HG03342 (cell line): ENCODE results near the gene TBX5.

Experiments
- ATAC-seq: cut with Tn5 transposase; IDR thresholded peaks from one replicate; pipeline ENCODE4 v1.9.1; 2021; ENCODE audit warnings: mild to moderate bottlenecking, moderate library complexity; ENCODE audit not compliant: unreplicated experiment

The TBX5 gene

DNA sequence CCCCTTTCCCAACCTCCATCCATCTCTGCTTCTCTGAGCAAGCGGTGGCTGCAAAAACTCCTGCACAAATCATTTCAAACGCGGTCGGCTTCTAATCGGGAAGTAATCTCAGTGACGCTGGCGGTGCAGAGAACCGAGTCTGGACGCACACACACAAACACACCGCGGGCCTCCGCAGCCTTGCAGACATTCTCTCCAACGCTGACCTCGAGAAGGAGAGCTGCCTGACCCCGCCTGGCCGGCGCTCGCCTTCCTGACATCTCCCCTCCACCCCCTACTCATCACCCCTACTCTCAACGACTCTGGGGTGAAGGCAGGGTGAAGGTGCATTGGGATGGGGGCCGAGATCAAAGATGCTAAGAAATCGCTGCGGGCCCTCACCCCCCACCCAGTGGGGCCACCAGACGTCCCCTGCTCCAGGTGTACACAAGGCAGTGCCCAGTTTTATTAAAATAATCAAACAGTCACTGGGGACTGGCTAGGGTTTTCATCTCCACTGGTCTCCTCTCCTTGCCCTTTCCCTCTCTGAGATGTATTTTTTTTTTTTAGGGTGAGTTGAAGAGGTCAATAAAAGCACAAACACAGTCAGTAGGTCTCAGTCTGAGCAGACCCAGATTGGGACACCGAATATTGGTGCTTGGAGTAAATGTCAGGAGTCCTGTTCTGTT lies 506 bp upstream of the TBX5 start:
- no peak for ATAC-seq

DNA sequence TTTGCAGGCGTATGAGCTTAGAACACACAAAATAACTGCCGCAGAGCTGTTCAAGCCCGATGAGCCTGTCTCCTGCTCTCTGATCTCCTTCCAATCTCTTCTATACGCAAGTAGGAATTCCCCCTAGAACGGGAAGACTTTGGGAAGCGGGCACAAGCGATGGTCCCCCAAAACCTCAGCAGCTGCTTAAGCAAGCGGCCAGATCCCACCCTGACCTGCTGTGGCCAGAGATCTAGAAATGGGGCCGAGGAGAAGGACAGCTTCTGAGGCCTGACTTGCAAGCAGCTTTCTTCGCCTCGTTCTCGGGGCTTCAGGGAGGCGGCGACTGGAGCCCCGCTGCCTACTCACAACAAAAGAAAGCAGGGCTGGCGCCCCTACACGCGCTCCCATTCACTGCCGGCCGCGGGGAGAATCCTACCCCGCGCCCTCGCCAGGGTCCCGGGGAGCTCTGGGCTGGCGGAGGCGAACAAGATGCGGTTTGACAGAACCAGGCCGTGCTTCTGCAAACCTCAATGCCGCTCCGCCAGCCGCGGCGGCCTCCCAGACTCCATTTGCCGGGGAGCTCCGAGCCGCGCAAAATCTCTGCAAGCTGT lies 922 bp downstream of the TBX5 start:
- no peak for ATAC-seq

DNA sequence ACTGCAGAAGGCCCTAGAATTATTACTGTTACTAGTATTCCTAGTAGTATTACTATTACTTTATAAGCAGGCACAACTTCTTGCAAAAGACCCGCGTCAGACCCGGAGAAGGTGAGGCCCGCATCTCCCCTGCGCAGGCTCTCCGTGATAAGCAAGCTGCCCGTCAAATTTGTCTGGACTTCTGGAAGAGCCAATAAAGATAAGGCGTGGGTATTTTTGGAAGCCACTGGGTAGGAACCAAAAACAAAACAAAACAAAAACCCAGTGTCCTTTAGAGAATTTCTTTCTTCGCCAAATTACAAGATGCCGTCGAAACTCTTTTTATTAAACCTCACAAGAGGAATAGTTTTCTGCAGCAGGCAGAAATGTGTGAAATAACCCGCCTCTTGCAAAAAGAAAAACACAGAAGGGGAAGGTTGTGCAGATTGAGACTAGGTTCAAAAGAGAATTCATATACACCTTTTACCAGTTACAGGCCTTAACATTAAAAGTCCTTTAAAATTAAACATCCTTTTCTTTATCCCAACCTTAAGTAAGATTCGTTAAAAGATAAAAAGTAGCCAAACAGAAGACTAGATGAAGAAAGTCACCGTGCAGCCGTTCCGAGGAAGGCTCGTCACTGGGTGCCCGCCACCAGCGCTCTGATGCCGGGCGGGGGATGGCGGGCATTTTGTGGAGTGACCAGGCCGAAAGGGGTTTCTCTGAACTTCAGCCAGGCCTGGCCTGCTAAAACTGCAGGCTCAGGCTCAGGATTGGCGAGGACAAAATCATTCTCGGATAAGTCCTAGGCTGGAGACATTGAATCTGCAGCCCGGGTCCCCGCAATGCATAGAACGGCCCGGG lies 1.6 kb downstream of the TBX5 start:
- ATAC-seq = no peak

DNA sequence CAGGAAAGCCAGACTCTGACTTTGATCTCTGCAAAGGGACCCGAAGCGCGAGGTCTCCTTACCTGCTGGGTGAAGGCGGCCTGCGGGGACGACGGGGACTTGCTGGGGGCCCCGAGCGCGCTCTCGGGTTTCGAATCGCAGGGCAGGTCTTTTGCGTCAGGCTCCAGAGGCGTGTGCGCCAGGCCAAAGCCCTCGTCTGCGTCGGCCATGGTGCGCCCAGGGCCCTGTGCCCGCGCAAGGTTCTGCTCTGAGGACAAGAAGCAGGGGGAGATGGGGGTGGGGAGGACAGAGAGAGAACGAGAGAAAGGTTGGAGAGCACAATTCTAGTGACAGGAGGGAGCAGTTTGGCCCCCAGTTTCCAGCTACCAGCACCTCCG lies 2.3 kb downstream of the TBX5 start:
- ATAC-seq = no peak

DNA sequence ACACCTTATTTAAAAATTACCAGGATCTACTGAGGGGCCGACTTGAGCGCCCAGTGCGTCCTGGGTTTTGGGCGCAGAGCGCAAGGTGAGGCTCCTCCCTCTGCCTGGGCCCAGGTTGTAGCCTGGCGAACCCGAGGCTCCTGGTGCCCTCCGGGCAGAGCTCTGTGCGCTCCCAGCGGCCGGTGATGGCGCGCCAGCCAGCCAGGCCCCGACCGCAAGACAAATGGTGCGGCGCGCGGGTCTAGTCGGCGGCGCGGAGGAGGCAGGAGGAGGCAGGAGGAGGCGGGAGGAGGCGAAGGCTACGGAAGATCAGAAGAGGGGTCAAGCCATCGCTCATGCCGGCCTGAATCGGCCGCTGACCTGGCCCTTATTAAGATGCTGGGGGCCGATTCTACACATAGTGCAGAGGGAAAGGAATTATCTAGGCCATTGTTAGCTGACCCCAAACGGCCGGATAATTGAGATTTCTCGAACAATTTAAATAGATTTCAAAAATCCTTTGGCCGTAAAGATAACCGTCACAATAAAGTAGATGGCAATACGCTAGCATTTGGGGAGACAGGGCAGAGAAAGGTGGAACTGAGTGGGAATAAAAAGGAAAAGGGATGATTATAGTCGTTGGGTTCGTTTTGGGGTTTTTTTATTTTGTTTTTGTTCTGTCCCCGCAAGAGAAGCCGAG lies 2.8 kb downstream of the TBX5 start:
- ATAC-seq = no peak

DNA sequence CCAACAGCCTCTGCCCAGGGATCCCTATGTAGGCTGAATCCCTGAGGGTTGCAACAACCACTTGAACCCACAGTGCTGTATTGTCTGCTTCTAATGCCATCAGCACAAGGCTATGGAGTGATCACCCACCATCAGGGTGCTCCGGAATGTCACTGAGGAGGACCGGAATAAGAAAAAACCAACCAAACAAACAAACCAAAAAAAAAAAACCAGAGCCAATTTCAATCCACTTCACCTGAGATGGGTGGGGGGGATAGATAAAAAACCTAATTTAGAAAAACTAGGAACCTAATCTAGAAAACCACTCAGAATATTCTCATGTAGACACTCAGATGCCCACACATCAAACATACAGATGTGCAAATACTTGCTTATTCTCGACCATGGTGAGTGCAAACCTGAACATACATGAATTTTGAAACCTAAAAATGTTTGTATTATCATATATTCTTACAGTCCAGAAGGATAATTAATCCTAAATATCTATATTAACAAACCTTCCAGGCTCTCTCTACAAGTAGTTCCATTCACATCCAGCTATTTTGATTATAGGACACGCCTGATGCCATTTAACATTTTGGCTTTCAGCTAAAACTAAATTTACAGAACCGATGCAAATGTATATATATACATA lies 3.7 kb downstream of the TBX5 start:
- ATAC-seq = no peak

DNA sequence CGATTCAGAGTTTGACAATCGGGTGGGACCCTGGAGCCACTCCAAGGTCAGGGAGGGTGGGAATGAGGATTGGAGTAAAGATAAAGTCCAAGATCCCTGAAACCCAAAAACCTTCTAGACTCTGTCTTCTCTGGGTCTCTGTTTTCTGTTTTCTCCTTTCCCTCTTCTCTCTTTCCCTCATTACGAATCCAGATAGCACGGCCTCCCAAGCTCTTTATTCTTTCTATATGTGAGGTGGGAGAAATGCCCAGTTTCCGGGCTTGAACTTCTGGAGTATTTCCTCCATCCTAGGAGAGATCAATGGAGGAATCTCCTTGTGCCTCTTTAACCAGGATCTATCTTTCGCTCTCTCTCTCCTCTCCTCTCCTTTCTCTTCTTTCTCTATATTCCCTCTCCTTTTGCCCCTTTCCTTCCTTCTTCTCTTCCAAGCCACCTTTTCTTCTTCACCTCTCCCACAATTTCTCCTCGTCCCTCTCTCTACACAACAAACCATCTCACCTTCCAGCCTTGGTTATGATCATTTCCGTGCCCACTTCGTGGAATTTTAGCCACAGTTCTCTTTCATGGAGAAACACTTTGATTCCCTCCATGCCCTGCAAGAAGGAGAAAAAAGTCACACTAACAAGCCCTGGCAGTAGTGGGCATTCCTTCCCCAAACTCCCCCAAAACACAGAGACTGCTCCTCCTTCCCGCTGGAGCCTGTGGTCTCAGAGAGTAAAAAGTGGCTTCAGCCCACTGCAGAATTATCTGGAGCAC lies 4.4 kb downstream of the TBX5 start:
- no peak for ATAC-seq

DNA sequence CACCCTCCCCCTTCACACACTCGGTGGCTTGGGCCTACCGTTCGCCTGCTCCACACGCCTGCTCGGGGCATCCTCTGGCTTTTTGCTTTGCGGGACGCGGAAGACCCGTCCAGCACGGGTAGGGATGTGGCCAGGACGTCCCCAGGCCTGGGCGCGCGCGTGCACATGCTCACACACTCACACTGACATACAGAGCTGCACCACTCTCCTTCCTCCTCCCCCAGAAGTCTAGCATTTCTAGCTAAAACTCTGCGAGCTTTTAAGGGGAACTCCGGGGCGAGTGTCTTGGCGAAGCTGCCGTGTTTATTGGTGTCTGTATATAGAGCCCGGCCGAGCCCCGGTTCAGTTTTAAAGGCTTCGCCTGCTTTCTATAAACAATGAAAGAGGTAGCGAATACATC lies 5.0 kb downstream of the TBX5 start:
- ATAC-seq = no peak

DNA sequence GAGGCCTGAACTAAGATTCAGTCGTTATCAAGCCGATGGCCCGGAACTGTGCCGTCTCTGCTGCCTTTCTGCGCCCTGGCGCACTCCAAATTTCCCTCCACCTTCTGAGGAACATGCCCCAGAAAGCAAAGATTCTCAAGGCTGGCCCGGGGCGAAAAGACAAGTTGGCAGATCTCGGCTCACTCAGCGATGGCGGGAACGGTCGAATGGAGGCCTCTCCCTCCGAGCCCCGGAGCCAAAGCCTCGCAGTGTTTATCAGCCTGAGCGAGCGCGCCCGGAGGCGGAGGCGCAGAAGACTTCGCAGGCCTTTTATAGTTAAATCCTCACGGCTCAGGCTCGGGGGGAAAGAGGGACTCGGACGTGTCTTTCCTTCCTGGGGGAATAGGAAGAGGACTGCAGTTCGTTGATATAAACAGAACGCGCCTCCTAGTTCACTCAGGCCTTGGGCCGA lies 5.6 kb downstream of the TBX5 start:
- ATAC-seq = no peak

DNA sequence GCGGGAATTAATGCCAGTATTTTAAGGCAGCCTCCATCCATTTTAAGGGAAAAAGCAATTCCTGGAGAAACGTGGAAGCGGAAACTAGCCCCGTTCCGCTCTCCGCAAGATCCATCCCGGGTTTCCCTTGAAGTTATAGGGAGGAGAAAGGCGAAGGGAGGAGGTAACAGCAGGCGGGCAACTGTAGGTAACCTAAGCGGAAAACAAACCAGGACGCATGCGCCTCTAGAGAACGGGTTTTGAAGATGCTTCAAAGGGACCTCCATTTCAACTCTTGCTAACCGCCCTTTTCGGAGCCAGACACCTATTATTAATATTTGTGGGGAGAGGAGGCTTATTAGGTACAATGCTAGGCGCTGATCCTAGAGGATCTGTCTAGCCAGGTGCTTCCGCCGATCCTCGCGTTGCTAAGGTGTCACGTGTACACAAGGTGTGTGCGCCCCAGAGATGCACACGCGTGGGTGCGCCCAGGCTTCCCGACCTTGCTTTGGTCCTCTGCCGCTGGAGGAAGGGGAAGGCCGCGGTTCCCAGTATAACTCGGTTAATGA lies 6.2 kb downstream of the TBX5 start:
- ATAC-seq = no peak

DNA sequence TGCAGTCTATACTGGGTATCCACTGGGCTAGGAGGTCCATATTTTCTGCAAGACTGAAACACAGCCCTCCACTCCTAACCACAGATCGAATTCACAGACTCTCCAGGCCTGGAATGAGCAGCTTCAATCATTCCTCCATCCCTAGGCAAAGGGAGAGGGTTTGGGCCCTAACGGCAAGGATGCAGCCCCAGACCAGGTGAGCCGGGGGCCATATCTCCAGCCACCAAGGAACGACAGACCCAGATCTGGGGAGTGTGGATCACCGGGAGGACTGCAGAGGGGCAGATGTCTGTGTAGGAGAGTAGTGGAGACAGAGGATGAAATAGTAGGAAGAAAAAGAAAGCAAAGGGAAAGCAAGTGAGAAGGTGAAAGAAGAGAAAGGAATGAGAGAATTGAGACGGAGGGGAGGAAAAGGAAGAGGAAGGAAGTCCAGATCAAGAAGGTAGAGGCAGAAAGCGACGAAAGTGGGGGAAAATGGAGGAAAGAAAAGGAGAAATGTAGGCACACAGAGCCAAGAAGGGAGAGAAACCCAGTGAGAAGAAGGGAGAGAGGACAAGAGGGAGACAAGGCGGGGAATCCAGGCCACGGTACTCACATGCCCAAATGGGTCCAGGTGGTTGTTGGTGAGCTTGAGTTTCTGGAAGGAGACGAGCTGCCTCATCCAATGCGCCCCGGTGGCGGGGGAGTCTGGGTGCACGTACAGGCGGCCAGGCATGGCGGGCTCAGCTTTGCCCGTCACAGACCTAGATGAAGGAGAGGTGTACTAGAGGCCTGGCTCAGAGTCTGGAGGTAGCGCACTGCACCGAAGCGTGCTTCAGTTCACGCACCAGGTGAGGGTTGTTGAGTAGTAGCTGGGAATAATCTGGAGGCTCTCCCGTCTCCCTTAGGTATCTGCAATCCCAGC lies 7.7 kb downstream of the TBX5 start:
- ATAC-seq = no peak

DNA sequence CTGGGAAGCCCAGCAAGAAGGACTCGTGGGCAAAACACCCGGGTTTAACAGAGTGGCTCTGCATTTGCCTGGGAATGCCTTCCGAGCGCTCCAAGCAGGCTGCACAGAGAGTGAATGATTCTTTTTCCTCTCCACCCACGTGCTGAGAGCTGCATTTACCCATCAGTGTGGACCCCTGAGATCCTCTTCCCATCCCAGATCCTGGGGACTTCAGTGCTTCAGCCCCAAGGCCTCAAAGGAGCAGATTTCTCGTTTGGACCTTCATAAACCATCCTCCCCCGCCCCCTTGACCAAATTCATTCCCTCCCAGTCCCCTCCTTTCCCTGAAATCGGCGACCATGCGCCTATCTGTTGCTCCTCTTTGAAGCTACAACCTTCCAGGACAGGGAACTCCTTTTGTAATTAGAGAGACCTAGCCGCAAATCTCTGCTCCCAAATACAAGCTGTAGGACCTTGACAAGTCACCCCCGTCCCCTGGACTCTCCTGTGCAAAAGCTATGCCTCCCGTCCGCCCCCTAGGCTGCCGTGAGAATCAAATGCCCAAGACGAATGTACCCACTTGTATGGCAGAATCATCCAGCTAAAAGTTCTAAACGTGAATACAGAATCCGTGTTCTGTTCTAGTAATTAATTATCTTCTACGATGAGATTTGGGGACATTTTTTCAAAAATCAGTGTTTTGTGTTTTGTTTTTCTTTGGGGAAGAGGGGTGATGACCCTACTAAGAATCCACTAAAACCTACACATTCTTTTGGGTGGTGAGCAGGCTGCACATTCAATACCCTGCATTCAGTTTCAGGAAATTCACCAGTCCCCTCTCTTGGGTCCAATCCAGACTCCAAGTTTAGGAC lies 8.8 kb downstream of the TBX5 start:
- ATAC-seq = no peak

DNA sequence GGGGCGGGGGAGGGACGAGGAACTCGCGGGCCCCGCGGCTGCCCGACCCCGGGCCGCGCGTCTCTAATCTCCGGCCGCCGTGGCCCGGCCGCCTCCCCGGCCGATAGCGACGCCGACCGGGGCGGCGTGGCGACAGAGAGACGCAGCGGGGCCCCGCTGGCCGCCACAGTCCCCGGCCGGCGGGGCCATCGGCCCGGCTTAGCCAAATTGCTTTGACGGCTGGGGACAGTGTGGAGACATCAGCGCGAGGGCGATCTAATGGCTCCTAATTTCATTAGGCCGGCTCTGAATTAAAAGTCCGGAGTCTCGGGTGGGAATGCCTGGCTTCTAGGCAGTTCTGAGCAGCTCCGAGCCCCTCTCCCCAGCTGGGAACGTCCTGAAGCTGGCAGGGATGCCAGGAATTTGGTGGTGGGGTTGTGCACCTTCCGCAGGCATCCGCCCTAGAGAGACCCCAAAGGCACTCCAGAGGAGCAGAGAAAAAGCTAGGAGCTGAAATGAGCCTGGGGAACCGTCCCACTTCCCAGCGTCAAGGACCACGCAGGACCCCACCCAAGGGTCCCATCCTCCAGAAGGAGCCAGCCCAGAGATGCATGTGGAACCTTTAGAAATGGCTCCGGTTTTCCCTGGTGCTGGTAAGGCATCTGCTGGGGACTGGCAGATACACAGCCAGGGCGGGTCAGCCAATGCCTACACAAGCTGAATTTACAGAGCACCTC lies 9.6 kb downstream of the TBX5 start:
- ATAC-seq = no peak

DNA sequence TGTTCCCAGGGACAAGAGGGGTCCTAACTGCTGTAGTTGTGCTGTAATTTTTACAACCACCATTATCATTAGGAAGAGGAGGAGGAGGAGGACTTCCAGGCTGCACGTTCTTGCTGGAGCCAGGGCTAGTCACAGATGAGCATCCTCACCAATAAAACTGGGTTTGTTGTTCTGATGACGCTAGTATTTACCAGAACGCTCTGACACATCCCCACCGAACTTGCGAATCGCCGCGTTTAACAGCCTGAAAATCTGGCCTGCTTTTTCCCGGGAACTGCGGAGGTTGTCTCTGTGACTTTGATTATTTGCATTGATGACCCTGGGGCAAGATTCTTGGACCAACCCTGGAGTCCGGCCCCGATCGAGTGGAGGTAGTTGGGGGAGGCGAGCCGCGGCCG lies 10.2 kb downstream of the TBX5 start:
- no peak for ATAC-seq

DNA sequence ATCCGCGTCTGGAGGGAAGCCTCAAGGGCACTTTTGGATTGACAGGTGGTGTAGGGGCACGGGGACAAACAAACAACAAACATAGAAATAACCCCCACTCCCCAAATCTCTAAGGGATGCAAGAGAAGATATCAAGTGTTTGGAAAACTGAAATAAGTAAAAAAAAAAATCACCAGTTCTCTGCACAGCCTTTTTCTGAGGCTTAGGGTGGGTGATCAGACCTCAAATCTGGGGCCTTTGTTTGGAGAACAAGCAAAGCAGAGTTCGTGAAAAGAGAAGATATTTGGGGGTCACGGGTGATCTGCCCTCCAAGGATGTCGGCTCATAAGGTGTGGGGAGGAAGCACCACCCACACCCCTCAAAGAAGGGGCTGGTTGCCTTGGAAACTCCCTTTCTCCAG lies 10.7 kb downstream of the TBX5 start:
- ATAC-seq = no peak

DNA sequence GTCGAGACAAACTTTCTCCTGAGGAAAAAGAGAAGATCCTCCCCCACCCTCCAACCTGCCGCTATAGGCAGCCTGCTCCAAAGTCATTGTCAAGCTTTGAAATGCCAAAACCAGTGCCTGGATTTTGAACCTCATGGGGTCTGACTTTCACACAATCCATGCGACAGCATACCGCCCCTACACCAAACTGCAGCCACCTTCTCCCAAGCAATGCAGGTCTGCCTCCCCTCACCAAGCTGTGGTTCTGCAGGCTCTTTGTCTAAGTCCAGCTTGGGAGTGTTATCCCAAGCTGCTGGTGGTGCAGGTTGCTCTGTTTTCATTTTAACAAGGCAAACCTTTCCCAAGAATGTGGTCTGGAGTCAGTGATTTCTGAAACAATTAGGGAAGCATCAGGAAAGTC lies 12.4 kb downstream of the TBX5 start:
- ATAC-seq = no peak

DNA sequence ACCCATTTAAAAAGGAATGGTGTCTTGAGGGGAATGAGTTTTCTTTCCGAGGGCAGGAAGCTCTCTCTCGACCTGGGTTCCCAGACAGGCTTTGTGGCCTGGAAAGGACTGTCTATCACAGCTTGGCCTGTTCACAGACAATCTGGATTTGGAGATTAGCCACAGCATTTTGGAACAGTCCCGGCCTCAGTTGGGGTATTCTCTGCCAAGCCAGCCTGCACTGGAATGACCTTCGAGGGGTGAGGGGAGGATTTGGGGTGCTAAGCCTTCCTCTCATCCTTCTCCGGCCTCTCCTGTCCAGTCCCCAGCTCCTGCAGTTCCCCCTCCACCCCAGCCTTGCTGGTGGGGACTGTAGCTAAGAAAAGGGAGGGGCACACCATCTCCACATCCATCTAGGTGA lies 13.0 kb downstream of the TBX5 start:
- no peak for ATAC-seq

DNA sequence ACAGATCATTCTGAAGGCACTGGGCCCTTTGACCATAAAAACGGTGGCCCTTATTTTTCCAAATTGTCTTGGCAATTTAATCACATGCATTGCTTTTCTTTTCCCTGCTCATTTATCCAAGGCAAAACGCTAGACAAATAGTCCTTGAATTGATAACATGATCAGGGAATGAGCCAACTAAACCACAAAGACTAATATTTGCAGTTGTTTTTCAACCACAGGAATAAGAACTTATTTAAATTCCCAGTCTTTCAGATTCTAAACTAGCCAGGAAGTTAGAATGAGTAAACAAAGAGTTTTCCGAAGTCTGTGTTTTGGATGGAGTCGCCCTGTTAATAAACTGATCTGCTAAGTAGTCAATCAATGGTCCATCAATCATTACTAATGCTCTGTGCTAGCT lies 14.9 kb downstream of the TBX5 start:
- no peak for ATAC-seq
